ENCODE data around the gene FGGY.

GRCh38 chr1:59379371-59379728 lies 82.5 kb downstream of the FGGY start:
- TF ChIP-seq POLR2A (IDR thresholded peaks at IDR 0.05) (no peak), CTCF (IDR thresholded peaks at IDR 0.05) (no peak)

Data from body of pancreas (tissue), 4 donors.